Measurements from ENCODE around the gene ANKRD40CL.

Gene ANKRD40CL

DNA sequence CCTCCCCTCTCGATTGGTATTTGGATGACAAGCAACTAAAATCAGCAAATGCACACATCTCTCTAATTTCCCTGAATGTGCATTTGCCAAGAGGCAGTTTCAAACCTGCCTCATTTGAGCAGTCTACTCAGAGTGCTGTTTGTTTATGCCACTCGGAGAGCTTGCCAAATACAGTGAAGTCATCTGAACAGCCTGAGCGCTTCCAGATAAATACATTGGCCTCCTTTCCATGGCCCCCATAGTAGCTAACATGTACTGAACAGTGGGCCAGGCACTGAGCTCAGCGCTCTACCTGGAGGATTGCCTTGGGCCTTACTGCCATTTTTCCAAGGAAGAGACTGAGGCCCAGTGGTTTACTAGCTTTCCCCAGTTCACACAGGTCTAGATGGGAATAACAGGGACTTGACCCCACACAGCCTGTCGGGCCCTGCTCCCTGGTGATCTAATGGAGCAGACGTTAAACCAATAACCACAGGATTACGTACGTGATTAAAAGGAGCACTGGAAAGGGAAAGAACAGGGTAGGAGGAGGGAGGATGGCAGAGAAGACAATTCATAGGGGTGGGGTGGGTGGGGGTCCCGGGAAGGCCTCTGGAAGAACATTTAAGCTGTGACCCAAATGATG, 18.7 kb upstream of the ANKRD40CL start:
- no peak for DNase-seq

DNA sequence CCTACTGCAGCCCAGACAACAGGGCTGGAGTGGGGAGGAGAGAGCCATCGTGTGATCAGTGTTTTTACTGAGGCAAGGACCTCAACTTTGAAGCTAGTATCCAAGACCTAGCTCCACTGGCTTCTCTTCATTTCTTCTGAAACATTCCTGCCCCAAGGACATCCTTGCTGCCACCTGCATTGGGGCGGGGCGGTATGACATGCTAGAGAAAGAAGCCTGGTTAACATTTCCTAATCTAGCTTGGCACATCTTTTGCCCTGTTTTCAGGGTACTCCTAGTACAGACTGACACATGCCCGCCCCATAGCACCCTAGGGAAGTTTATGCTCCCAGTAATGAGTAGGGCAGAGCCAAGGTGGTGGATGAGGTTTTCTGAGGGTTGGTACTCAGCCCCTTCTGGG, 17.8 kb upstream of the ANKRD40CL start:
- no peak for DNase-seq

DNA sequence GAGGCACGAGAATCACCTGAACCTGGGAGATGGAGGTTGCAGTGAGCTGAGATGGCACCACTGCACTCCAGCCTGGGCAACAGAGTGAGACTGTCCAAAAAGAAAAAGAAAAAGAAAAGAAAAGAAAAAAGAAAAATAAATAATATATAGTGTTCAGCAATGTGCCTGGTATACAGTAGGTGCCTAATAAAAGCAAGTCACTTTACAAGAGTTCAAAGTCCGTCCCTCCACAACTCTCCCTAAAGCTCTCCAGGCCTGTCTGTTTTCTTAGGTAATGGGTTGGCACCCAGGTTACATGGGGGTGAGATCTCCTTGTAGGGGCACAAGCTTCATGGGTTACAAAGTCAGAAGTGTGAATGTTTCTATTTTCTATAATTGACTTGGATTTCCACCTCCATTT, 16.6 kb upstream of the ANKRD40CL start:
- DNase-seq, result no peak

DNA sequence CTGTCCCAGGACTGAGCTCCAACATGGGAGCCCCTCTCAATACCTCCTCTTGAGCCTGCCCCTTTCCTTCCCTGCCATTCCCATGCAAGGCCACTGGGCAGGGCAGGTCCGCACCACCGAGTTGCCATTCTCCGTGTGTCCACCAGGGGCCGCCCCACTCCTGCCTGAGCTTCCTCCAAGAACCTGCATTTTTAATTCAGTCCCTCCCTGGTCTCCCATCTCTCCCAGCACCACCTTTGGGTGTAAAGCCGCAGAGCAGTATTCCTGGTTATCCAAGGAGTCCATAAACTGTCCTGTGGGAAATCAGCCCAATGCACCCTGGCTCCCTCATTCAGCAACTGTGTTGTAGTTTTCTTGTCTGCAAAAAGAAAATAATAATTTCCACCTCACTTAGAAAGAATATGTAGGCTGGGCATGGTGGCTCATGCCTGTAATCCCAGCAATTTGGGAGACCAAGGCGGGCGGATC, 15.9 kb upstream of the ANKRD40CL start:
- peak; percentile 82 for DNase-seq

DNA sequence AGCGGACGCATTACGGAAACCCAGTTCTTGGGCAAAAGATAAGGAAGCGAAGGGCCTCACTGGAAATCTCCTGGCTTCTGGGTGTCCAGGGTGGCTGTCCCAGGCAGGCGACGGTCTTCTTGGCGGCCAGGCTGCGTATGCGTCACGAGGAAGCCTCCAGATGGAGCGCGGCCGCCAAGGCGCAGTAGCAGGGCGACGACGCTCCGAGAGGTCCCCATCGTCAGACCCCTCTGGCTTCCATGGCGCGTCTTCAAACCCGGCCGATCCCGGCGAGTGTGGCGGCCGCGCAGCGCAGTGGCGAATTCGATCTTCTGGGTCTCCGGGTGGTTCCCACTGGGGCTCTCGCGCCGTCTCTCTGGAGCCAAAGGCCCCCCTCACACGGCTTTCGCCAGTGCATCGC, 13.8 kb upstream of the ANKRD40CL start:
- DNase-seq, result no peak

DNA sequence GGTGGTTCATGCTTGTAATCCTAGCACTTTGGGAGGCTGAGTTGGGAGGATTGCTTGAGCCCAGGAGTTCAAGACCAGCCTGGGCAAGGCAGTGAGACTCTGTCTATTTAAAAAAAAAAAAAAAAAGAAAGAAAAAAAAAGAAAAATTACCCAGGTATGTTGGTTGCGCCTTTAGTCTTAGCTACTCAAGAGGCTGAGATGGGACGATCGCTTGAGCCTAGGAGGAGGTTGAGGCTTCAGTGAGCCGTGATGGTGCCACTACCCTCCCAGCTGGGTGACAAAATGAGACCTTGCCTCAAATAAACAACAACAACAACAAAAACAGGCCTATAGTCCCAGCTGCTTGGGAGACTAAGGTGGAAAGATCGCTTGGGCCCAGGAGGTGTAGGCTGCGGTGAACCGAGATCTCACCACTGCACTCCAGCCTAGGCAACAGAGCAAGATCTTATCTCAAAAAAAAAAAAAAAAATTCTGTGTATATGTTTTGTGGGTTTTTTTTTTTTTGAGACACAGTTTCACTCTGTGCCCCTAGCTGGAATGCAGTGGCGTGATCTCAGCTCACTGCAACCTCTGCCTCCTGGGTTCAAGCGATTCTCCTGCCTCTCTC, 12.5 kb upstream of the ANKRD40CL start:
- peak; percentile 74 for DNase-seq

DNA sequence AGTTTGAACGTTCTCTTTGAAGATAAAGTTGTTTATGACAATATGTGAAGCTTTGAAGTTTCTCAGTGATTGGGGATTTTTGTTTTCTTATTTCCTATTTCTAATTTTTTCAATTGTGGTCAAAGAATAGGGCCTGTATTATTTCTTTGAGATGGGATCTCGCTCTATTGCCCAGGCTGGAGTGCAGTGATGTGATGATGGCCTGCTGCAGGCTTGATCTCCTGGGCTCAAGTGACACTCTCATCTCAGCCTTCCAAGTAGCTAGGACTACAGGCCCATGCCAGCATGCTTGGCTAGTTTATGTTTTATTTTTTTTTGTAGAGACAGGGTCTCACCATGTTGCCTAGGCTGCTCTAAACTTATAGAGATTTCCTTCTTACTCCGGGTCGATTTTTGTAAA, 11.7 kb upstream of the ANKRD40CL start:
- no peak for DNase-seq

DNA sequence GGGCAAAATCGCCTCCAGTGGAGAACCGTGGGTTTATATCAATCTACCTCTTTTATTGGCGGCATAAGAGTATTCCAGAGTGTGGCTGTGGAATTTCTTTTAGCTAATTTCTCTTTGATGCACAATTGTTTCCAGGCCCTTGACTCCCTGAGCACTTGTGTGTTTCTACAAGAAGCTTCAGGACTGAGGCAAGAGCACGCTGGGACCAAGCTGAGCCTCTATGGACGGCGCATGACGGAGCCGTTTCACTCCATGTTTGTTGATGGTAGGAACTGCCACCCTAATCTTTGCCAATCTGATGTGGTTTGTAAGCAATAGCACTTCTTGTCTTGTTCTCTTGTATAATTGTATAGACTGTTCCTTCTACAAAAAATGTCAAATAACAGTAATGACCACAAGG, 11.2 kb upstream of the ANKRD40CL start:
- no peak for DNase-seq

DNA sequence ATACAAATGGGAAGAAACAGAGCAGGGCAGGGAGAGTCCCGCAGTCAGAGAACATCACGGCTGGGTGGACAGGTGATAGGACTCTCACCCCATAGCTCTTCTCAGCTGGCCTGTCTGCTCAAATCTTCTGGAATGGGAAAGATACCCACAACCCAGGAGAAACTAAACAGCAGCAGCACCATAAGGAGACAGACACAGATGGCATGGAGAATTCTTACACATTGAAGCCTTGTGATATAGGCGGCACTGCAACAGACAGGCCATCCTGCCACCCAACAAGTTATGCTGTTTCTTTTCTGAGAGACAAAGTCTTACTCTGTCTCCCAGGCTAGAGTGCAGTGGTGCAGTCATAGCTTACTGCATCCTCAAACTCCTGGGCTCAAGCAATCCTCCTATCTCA, 8.6 kb upstream of the ANKRD40CL start:
- no peak for DNase-seq

DNA sequence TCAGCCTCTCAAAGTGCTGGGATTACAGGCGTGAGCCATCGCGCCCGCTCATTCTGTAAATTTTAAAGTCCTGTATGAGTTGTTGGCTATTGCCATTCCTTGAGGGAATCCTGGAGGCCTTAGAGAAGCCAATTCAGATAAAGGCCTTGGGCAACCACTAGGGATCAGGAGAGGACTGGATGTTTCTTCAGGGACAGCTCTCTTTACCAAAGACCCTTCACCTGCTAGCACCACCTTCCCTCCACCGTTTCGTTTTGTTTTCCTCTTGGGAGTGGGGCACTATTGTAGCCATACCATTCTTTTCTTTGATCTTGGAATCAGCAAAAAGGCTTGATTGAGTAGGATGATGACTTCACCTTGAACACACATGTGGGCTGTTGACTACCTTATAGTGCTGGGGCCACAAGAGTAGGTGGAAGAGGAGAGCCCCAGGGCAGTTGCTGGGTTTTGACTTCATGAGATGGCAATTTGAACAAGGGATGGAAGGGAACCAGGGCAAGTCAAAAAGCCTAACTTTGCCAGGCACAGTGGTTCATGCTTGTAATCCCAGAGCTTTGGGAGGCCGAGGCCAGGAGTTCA, 7.0 kb upstream of the ANKRD40CL start:
- no peak for DNase-seq

DNA sequence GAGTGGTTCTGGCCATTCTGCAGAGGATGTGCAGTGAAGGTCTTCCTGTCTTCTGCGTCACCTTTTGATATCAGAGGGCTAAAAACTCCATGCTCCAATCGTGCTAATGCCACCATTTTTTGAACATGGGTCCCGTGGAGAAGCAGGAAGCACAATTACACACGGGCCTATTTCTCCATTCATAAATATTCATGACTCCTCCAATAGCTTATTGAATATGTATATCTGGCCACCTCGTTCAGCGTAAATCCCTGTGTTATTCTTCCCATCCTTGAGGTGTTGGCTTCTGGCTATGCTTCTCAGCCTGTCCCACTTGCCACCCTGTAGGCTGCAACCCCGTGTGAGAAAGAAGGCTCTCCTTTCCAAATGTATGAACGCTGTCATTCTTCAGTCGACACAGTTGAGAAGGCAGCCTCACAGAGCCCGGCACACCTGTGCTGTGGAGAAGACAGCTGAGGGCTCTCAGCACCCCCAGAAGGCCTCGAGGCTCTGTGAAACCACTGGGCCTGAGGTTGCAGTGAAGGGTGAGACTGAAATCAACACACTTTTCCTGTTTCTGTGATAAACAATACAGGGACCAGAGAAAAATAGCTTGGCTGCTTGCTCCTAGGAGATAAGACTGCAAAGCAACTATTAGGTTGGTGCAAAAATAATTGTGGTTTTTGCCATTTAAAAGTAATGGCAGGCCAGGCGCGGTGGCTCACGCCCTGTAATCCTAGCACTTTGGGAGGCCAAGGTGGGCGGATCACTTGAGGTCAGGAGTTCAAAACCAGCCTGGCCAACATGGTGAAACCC, 4.9 kb upstream of the ANKRD40CL start:
- DNase-seq, result no peak

DNA sequence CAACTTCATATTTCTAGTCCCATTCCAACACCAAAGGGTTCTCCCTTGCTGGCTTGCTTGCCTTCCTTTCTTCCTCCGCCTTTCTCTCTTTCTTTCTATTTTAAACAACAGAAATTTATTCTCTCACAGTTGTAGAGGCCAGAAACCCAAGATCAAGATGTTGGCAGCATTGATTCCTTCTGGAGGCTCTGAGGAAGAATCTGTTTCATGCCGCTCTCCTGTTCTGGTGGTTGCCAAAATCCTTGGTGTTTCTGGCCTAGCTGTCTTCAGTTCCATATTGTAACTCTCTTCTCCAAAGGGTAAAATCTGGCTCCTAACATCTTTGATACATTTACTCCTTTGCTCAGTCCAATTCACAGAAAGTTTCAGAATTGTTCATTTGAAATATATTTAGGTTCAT, 3.0 kb upstream of the ANKRD40CL start:
- DNase-seq, result no peak

DNA sequence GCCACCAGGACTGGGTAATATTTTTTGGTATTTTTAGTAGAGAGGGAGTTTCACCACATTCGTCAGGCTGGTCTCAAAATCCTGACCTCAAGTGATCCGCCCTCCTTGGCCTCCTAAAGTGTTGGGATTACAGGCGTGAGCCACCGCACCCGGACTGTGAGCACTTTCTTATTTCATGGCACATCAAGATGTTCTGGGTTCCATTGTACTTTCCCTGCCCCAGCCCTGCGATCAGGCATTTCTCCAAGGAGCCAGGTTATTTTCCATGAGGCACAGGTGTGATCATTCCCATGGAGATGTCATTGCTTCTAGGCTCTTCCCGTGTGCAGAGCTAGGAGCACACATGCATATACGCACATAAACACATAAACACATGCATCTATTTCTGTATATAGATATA, 2.6 kb upstream of the ANKRD40CL start:
- no peak for DNase-seq

DNA sequence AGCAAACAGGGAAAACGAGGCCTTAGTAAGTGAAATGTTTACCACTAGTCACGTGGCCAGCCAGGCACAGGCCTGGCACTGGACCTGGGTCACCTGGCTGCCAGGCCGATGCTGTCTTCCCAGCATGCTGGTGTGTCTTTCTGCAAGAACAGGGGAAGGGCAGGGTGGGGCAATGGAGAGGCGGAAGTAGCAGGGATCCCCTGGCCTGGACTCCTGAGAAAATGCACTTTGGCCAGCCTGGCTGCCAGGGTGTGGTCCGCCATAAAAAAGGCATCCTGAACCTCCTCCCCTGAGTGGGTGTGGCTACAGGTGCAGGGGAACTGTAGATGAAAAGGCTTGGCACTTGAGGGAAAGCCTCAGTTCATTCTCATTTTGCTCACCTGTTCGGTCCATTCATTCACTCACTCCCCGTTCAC, 1.0 kb upstream of the ANKRD40CL start:
- DNase-seq, result no peak

DNA sequence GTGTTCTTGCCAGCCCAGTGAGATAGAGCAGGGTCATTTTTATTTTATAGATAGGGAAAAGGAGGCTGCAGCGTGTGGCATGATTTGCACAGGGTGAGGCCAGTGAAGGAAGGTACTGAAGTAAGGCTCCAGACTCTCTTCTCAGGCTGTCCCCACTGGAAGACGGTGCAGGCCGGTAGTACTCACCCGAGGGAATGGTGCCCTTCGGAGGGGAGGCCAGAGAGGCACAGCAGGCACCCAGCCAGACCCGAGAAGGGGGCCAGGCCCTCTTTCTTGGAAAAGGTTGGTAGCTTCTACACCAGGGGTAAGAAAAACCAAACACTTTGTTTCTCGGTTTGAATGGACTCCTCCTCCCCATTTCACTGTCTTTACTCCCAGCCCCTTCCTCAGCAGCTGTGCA, 288 bp downstream of the ANKRD40CL start:
- no peak for DNase-seq

DNA sequence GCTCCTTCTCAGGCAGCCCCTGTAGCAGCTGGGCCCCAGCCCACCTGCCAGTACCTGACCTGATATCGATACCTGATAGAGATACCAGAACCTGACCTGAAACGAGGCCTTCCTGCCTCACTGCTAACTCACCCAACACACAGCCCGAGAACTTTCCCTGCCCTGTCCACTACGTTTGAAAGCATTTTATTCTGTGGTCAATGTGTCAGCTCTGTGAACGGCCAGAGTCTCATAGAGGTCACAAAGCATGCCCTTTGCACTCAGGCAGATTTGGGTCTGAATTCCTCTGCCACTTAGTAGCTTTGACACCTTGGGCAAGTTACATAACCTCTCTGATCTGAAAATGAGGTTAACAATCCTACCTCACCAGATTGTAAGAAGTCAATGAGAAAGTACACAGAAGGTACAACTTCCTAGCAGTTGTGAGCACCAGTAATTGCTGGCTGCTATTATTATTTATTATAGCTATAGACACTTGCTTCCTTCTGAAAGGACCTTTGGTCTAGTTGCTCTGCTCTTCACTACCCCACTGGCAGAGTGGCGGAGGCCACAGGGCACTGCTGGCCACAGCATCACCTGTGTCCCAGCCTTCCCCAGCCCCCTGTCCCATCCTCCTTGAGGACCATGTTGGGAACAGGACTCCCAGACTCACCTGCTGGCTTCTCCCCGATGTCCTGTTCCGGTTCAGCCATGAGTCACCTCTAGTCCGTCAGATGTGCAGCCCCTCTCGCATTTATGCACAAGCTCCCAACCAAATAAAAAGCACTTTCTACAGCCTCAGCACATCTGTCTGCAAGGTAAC, 895 bp downstream of the ANKRD40CL start:
- DNase-seq, result no peak

DNA sequence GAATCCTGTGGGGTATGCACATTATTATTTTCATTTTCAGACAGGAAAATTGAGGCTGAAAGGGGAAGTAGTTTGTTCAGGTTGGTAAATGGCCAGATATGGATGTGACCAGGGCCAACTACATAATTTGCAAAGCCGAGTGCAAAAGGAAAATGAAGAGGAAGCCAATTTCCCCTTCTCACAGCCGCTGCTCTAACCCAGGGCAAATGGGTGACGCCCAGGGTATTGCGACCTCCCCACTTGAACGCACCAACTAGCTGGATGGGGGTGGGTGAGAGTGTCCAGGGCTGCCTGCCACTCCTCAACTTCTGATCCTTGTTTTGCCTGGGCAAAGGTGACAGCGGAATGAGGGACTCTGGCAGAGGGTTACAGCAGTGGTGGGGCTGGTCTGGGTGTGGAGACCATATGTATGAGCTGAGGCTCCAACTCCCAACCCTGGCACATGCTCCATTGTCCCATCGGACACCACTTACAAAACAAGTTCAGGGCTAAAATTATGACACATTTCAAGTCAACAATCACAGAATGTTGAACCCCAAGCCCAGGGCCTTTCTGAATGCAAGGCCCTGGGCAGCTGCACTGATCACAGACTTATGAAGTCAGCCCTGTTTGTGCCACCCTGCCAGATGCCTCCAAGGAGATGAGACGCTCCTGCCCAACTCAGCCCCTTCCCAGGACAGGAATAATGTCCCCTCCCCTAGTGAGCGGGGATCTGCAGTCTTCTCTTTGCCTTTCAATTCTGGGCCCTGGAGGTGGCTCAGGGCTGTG, 1.7 kb downstream of the ANKRD40CL start:
- DNase-seq, result no peak

DNA sequence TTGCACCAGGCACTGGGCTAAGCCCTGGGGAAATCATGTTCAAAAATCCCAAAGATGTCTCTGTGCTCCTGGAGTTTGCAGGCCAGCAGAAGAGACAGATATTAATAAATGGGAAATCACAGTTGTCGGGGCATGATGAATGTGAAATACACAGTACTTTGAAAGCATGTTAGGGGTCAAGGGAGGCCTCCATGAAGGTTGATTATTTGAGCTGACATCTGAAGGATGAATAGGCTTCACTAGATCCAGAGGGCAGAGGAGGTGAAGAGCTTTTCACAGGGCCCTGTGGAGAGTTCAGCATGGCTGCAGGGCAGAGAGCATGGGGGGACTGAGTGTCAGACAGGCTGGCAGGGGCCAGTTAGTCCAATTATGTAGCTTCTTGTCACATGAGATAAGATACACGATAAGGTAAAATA, 2.6 kb downstream of the ANKRD40CL start:
- DNase-seq, result no peak

DNA sequence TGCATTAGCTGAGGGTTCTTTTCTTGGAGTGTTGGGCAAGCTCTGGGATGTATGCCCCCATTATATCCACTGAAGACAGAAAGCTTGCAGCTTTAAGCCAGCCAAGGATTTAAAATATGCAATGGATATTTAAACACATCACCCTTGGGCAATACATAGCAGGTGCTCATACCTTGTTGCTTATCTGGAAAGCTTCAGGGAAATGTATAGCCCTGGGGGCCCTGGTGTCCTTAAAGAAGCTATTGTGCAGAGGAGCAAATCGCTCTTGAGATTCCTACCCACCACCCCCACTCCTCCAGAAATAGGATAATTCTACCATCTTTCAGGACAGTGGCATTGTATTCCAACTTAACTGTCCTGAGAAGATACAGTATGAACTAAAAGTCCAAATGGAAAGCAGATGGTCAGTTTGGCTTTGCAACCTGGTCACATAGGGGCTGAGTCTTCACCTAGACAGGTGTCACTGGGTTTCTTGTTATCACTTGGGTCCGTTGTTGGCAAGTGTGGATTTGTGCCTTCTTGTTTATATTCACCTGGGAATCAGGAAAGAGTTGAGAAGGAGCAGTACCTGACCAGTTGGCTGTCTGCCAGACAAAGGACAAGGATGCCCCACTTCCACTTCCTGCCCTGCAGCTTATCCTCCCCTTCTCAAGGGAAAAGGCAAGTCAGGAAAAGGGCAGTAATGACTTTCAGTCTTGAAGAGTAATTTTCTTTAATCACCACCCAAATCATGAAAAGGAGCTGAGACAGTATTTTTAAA, 3.4 kb downstream of the ANKRD40CL start:
- no peak for DNase-seq

DNA sequence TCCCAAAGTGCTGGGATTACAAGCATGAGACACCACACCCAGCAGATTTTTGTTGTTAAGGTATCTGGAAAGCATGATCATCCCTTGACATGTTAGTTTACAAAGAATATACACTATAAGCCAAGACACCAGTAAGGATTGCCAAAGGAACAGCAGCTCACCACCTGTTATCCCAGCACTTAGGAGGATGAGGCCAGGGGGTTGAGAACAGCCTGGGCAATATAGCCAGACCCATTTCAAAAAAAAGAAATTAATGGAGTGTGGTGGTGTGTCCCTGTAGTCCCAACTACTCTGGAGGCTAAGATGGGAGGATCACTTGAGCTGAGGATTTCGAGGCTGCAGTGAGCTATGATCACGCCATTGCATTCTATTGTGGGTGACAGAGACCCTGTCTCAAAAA, 5.1 kb downstream of the ANKRD40CL start:
- no peak for DNase-seq

DNA sequence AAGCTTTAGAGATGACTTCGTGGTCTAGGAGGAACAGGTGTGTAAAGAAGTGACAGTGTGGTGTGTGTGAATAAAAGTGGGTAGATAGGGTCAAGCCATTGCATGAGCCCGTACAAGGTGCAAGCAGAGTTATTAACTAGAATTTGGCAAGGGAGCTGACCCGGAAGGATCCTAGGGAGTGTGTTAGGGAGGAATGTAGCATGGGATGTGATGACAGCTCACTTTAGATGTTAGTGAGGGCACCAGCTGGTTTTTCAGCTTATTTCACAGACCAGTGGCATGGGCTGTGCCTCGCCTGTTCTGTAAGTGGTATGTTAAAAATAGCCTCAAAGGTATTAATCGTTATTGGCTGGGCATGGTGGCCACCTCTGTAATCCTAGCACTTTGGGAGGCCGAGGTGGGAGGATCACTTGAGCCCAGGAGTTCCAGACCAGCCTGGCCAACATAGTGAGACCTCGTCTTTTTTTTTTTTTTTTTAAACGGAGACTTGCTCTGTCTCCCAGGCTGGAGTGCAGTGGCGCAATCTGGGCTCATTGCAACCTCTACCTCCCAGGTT, 8.3 kb downstream of the ANKRD40CL start:
- DNase-seq, result no peak

Measured in CD4-positive, alpha-beta T cell treated with Interleukin-17A for 1 hour (primary cell).